HG03457 (cell line): ENCODE results near the gene TMPRSS2.

Experiments
- ATAC-seq: cut with Tn5 transposase; IDR thresholded peaks from one replicate; pipeline ENCODE4 v1.9.1; 2021; ENCODE audit warnings: moderate number of reproducible peaks; ENCODE audit not compliant: unreplicated experiment

Gene TMPRSS2

GRCh38 chr21:41451753-41452676 lies 55.9 kb downstream of the TMPRSS2 start:
- no peak for ATAC-seq

GRCh38 chr21:41449613-41450012 lies 58.3 kb downstream of the TMPRSS2 start:
- ATAC-seq = no peak

GRCh38 chr21:41447356-41447755 lies 60.6 kb downstream of the TMPRSS2 start:
- ATAC-seq = no peak

GRCh38 chr21:41446586-41446985 lies 61.4 kb downstream of the TMPRSS2 start:
- no peak for ATAC-seq

GRCh38 chr21:41445465-41445862 lies 62.5 kb downstream of the TMPRSS2 start:
- no peak for ATAC-seq

- ATAC-seq = no peak
Observed at GRCh38 chr21:41444703-41445464, 63.1 kb downstream of the TMPRSS2 start.

- ATAC-seq = no peak
Observed at GRCh38 chr21:41443562-41443961, 64.4 kb downstream of the TMPRSS2 start.

- no peak for ATAC-seq
Observed at GRCh38 chr21:41442481-41443186, 65.3 kb downstream of the TMPRSS2 start.

GRCh38 chr21:41441546-41441945 lies 66.4 kb downstream of the TMPRSS2 start:
- no peak for ATAC-seq

- ATAC-seq = no peak
Observed at GRCh38 chr21:41439248-41439647, 68.7 kb downstream of the TMPRSS2 start.

- no peak for ATAC-seq
Observed at GRCh38 chr21:41438425-41439113, 69.4 kb downstream of the TMPRSS2 start.

GRCh38 chr21:41437729-41438128 lies 70.2 kb downstream of the TMPRSS2 start:
- ATAC-seq = no peak

GRCh38 chr21:41435706-41436105 lies 72.3 kb downstream of the TMPRSS2 start:
- no peak for ATAC-seq

- ATAC-seq = no peak
Observed at GRCh38 chr21:41433566-41433965, 74.4 kb downstream of the TMPRSS2 start.

GRCh38 chr21:41432562-41433460 lies 75.1 kb downstream of the TMPRSS2 start:
- ATAC-seq = no peak

- peak; percentile 68 for ATAC-seq
Observed at GRCh38 chr21:41431788-41432548, 76.0 kb downstream of the TMPRSS2 start.

GRCh38 chr21:41429925-41430491 lies 78.0 kb downstream of the TMPRSS2 start:
- ATAC-seq = no peak

GRCh38 chr21:41429305-41429704 lies 78.7 kb downstream of the TMPRSS2 start:
- ATAC-seq = no peak

GRCh38 chr21:41428847-41429246 lies 79.1 kb downstream of the TMPRSS2 start:
- no peak for ATAC-seq
